EL (cell line): ENCODE data around the gene HNF1A.
A peak's percentile ranks its signal among the peaks of the same experiment; 100 is the strongest.
"Not testable (repeated sequence)": the region's sequence is repeated elsewhere in the genome, so short reads cannot be mapped to it uniquely, and the experiment has no call there.

ENCODE experiments used
- DNase-seq: peaks from one replicate; pipeline ENCODE4 v3.0.0-alpha.2; 2016

HNF1A gene, protein sequence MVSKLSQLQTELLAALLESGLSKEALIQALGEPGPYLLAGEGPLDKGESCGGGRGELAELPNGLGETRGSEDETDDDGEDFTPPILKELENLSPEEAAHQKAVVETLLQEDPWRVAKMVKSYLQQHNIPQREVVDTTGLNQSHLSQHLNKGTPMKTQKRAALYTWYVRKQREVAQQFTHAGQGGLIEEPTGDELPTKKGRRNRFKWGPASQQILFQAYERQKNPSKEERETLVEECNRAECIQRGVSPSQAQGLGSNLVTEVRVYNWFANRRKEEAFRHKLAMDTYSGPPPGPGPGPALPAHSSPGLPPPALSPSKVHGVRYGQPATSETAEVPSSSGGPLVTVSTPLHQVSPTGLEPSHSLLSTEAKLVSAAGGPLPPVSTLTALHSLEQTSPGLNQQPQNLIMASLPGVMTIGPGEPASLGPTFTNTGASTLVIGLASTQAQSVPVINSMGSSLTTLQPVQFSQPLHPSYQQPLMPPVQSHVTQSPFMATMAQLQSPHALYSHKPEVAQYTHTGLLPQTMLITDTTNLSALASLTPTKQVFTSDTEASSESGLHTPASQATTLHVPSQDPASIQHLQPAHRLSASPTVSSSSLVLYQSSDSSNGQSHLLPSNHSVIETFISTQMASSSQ

GRCh38 chr12:120978296-120979219, at the start of gene HNF1A:
TSS of gene HNF1A (plus strand) at chr12:120978543. CDS start at chr12:120978769, 226 bp downstream.
- DNase-seq = no peak

GRCh38 chr12:120928864-120929652, 49.3 kb upstream of the HNF1A start:
- no peak for DNase-seq

- DNase-seq = no peak
Measured at GRCh38 chr12:120930032-120930431, 48.3 kb upstream of the HNF1A start.

GRCh38 chr12:120932058-120932457, 46.3 kb upstream of the HNF1A start:
- DNase-seq = no peak

- no peak for DNase-seq
Measured at GRCh38 chr12:120932956-120933526, 45.3 kb upstream of the HNF1A start.

DNA sequence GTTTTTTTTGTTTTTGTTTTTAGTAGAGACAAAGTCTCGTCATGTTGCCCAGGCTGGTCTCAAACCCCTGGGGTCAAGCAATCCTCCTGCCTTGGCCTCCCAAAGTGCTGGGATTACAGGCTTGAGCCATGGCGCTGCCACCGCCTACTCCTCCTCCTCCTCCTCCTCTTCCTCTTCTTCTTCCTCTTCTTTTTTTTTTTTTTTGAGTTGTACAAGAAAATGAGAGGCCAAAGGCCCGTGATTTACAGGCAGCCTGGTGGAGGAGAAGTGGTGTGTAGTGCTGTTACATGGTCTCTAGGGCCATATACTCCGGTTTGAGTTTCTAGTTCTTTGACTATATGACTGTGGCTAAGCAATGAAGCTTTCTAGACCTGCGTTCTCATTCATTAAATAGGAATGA, 44.6 kb upstream of the HNF1A start:
- no peak for DNase-seq

DNA sequence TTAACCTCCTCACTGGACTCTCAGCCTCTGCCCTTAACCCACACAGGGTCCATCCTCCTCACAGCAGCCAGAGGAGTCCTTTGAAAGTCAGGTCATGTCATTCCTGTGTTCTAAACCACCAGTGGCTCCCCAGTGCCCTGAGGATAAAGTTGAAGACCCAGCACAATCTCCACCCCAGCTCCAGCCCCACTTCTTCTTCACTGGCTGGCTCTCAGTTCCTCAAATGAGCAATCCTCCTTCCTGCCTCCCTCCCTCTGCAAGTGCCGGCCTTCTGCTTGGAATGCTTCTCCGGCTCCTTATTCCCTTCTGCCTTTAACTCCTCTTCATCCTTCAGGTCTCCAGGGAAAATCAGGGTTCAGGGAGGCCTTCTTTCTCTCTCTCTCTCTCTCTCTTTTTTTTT, 42.1 kb upstream of the HNF1A start:
- no peak for DNase-seq

GRCh38 chr12:120938496-120938895, 39.8 kb upstream of the HNF1A start:
- no peak for DNase-seq

GRCh38 chr12:120939523-120939922, 38.8 kb upstream of the HNF1A start:
- no peak for DNase-seq

DNA sequence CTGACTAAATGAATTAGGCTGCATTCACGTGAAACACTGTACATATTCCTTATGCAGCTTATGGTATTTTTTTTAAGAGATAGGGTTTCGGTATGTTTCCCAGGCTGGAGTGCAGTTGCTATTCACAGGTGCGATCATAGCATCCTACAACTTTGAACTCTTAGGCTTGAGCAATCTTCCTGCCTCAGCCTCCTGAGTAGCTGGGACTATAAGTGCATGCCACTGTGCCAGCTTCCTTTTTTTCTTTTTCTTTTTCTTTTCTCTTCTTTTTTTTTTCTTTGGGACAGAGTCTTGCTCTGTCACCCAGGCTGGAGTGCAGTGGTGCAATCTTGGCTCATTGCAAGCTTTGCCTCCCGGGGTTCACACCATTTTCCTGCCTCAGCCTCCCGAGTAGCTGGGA, 38.3 kb upstream of the HNF1A start:
- no peak for DNase-seq

DNA sequence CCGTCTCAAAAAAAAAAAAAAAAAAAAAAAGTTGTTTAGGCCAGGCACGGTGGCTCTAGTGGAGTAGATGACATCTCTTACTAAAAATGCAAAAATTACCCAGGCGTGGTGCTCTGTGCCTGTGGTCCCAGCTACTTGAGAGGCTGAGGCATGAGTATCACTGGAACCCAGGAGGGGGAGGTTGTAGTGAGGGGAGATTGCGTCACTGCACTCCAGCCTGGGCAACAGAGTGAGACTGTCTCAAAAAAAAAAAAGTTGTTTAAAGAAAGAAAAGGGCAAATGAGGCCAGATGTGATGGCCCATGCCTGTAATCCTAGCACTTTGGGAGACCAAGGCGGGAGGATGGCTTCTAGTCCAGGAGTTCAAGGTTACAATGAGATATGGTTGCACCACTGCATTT, 37.5 kb upstream of the HNF1A start:
- peak; percentile 62 for DNase-seq

- DNase-seq = no peak
Measured at GRCh38 chr12:120941412-120941811, 36.9 kb upstream of the HNF1A start.

- no peak for DNase-seq
Measured at GRCh38 chr12:120941846-120942405, 36.4 kb upstream of the HNF1A start.

- DNase-seq = no peak
Measured at GRCh38 chr12:120943482-120943881, 34.9 kb upstream of the HNF1A start.

GRCh38 chr12:120944645-120945217, 33.6 kb upstream of the HNF1A start:
- peak; percentile 55 for DNase-seq

DNA sequence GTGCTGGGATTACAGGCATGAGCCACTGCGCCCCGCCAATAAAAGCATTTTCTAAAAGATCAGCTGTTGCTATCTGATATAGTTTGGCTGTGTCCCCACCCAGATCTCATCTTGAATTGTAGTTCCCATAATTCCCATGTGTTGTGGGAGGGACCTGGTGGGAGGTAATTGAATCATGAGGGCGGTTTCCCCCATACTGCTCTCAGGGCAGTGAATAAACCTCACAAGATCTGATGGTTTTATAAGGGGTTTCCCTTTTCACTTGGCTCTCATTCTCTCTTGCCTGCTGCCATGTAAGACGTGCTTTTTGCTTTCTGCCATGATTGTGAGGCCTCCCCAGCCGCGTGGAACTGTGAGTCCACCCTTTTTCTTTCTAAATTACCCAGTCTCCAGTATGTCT, 32.8 kb upstream of the HNF1A start:
- DNase-seq = not testable (repeated sequence)

DNA sequence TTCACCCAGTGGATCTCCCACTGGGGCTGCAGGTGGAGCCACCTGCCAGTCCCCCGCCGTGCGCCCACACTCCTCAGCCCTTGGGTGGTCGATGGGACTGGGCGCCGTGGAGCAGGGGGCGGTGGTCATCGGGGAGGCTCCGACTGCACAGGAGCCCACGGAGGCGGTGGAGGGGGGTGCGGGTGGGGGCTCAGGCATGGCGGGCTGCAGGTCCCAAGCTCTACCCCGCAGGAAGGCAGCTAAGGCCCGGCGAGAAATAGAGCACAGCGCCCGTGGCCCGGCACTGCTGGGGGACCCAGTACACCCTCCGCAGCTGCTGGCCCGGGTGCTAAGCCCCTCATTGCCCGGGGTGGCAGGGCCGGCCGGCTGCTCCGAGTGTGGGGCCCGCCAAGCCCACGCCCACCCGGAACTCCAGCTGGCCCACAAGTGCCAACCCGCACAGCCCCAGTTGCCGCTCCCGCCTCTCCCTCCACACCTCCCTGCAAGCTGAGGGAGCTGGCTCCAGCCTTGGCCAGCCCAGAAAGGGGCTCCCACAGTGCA, 28.0 kb upstream of the HNF1A start:
- not testable (repeated sequence) for DNase-seq

- DNase-seq = no peak
Measured at GRCh38 chr12:120950807-120951206, 27.5 kb upstream of the HNF1A start.

- DNase-seq = no peak
Measured at GRCh38 chr12:120955232-120955631, 23.1 kb upstream of the HNF1A start.

- DNase-seq = no peak
Measured at GRCh38 chr12:120956579-120957300, 21.6 kb upstream of the HNF1A start.
